ENCODE measurements around the gene PER2.

Gene PER2

DNA sequence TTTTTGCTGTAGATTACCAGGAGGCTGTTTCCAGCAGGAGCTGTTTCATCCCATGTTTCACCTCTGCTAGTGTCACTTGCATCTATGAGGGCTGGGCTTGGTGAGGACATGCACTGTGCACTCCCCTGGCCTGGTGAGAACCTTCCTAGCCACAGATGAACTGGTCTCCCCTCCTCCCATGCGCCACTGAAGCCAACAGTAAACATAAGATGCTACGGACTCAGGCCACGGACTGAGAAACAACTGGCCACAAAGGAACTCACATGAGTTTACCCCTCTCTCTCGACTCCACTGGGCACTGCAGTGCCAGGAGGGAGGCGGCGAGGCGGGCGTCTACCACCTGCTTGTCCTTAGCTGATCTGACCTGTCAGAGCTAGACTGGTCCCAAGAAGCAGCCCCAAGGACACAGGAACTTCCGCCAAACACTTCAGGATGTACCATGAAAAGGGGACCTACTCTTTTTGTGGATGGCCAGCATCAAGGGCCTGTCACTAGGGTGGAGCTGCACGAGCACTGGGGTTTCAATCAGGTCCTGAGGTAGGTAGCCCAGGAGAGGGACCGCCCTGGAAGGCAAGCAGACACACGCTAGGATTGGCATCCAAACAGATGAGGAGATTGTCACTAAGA is 25.8 kb downstream of the PER2 start:
- H3K4me2 ChIP-seq: peak overlapping the region; percentile 57
- H4K20me1 ChIP-seq (ENCODE audit: insufficient read depth): no peaks in the 10 kb centered on the region
- no peak overlapping the region for H3K4me3 ChIP-seq (IDR thresholded peaks at IDR 0.05; ENCODE audit: insufficient read depth, low read depth, low read length)
- H3K27me3 ChIP-seq (ENCODE audit: insufficient read depth, low read depth): no peaks in the 10 kb centered on the region
- no peak overlapping the region for H2AFZ ChIP-seq (ENCODE audit: low read depth)
- peak overlapping the region; percentile 19; the same call in 1 of the 2 replicates for H3K9ac ChIP-seq
- no peaks in the 10 kb centered on the region for H3K36me3 ChIP-seq (ENCODE audit: insufficient read depth)
- H3K79me2 ChIP-seq (ENCODE audit: insufficient read depth, low read depth): no peaks in the 10 kb centered on the region
- H3K27ac ChIP-seq: peak overlapping the region; percentile 68
- H3K4me1 ChIP-seq (ENCODE audit: low read depth, poor library complexity, severe bottlenecking): peaks cover 97% of the 10 kb centered on the region
- TF ChIP-seq, protein P1, sequence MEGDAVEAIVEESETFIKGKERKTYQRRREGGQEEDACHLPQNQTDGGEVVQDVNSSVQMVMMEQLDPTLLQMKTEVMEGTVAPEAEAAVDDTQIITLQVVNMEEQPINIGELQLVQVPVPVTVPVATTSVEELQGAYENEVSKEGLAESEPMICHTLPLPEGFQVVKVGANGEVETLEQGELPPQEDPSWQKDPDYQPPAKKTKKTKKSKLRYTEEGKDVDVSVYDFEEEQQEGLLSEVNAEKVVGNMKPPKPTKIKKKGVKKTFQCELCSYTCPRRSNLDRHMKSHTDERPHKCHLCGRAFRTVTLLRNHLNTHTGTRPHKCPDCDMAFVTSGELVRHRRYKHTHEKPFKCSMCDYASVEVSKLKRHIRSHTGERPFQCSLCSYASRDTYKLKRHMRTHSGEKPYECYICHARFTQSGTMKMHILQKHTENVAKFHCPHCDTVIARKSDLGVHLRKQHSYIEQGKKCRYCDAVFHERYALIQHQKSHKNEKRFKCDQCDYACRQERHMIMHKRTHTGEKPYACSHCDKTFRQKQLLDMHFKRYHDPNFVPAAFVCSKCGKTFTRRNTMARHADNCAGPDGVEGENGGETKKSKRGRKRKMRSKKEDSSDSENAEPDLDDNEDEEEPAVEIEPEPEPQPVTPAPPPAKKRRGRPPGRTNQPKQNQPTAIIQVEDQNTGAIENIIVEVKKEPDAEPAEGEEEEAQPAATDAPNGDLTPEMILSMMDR (conservative IDR thresholded peaks at IDR 0.05; ENCODE audit: low read depth, low read length): no peak

DNA sequence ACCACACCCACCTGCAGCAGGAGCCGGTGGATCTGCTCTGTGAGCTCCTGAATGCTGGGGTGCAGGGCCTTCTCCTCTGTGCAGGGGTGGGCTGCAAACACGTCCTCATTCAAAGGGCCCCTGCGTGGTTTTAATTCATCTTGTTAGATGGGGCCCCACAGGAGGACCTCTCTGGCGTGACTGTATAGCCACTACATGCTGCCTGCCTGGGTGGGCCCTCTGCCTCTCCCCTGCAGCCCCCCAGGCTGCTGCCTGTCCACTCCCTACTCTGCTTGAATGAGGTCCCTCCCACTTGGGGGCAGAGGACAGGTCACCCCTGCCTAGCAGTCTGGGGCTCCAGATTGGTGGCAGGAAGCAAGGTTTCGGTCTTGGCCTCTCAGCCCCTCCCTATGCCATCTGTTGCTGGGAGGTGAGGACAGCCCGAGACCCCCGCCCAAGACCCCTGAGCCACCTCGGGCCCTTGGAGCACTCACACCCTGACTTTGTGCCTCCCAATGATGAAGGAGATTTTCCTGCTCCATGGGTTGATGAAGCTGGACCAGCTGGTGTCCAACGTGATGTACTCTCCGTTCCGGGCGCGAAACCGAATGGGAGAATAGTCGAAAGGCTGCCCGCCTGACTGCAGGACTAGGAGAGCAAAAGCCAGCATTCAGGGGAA is 26.6 kb downstream of the PER2 start:
- H4K20me1 ChIP-seq (ENCODE audit: insufficient read depth): no peaks in the 10 kb centered on the region
- no peak overlapping the region for H3K9ac ChIP-seq
- no peaks in the 10 kb centered on the region for H3K27me3 ChIP-seq (ENCODE audit: insufficient read depth, low read depth)
- no peaks in the 10 kb centered on the region for H3K79me2 ChIP-seq (ENCODE audit: insufficient read depth, low read depth)
- no peaks in the 10 kb centered on the region for H3K36me3 ChIP-seq (ENCODE audit: insufficient read depth)
- no peak overlapping the region for H3K4me3 ChIP-seq (IDR thresholded peaks at IDR 0.05; ENCODE audit: insufficient read depth, low read depth, low read length)
- peak overlapping the region; percentile 68 for H3K27ac ChIP-seq
- peak overlapping the region; percentile 57; the same call in 1 of the 2 replicates for H3K4me2 ChIP-seq
- TF ChIP-seq, protein P1 (conservative IDR thresholded peaks at IDR 0.05; ENCODE audit: low read depth, low read length): no peak
- H2AFZ ChIP-seq (ENCODE audit: low read depth): no peak overlapping the region
- peaks cover 100% of the 10 kb centered on the region for H3K4me1 ChIP-seq (ENCODE audit: low read depth, poor library complexity, severe bottlenecking)

DNA sequence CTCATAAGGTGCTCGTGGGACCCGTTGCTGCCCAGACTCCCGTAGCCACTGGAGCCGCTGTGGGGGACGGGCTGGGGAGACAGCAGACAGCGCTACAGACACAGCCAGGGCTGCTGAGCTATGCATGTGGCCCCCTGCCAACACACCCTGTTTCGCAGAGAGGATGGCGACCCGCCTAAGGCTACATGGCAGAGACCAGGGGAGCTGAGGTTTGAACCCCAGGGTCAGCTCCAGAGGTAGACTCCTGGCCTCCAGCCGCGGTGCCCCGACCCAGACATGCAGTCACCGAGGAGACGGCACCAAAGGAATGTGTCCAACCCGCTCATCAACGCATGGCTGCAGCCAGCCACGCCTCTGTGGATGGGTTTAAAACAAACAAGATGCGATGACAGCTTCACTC is 27.5 kb downstream of the PER2 start:
- peak overlapping the region; percentile 64; the same call in 1 of the 2 replicates for H3K4me2 ChIP-seq
- no peak overlapping the region for H3K4me3 ChIP-seq (IDR thresholded peaks at IDR 0.05; ENCODE audit: insufficient read depth, low read depth, low read length)
- H3K27ac ChIP-seq: peak overlapping the region; percentile 49; the same call in 1 of the 2 replicates
- H2AFZ ChIP-seq (ENCODE audit: low read depth): no peak overlapping the region
- H3K27me3 ChIP-seq (ENCODE audit: insufficient read depth, low read depth): no peaks in the 10 kb centered on the region
- no peaks in the 10 kb centered on the region for H3K36me3 ChIP-seq (ENCODE audit: insufficient read depth)
- H3K9ac ChIP-seq: no peak overlapping the region
- H3K4me1 ChIP-seq (ENCODE audit: low read depth, poor library complexity, severe bottlenecking): peaks cover 97% of the 10 kb centered on the region
- no peaks in the 10 kb centered on the region for H3K79me2 ChIP-seq (ENCODE audit: insufficient read depth, low read depth)
- TF ChIP-seq, protein P1 (conservative IDR thresholded peaks at IDR 0.05; ENCODE audit: low read depth, low read length): no peak
- no peaks in the 10 kb centered on the region for H4K20me1 ChIP-seq (ENCODE audit: insufficient read depth)

DNA sequence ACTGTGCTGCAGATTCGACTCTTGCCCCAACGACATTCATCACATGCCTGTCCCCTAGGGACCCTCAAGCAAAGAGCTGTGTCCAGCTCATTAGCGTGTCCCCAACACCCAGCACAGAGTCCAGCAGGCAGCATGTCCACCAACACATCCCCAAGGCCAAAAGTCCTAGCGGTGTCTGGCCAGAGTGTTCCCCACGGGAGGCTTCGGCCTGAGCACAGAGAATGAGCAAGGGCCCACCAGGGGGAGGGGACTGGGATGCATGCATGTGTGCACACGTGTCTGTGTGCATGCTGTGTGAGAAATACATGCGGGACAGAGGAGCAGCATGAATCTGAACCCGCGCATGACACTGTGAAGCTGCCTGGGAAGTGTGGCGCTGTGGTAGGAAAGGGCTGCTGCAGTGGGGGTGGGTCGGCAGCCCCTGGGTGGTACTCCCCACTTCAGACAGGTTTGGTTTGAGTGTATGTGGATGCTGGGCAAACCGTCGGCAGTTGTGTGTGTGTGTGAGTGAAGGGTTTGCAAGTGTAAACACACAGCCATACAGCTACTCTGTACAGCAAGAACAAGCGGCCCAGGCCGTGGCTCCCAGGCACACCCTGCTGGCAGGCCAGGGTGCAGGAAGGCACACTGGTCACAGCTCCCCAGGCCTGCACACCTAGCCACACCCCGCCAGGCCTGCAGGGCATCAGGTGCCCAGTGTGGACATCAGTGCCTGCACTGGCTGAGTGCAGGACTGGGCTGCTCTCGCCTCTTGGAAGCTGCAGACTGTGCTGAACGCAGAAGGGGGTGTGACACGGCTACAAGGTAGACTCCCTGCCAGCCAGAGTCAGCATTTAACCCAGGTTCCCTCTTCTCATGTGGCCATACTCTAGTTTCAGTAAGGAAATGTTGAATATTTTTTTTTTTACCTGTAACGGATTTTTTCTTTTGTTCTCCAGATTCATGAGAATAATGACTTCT is 29.1 kb downstream of the PER2 start:
- no peak overlapping the region for H3K4me3 ChIP-seq (IDR thresholded peaks at IDR 0.05; ENCODE audit: insufficient read depth, low read depth, low read length)
- peak overlapping the region; percentile 49 for H3K27ac ChIP-seq
- no peak overlapping the region for H2AFZ ChIP-seq (ENCODE audit: low read depth)
- H3K36me3 ChIP-seq (ENCODE audit: insufficient read depth): no peaks in the 10 kb centered on the region
- H3K4me1 ChIP-seq (ENCODE audit: low read depth, poor library complexity, severe bottlenecking): peaks cover 87% of the 10 kb centered on the region
- peak overlapping the region; percentile 64 for H3K4me2 ChIP-seq
- no peaks in the 10 kb centered on the region for H3K27me3 ChIP-seq (ENCODE audit: insufficient read depth, low read depth)
- H3K9ac ChIP-seq: 0 out of 2 replicates have a peak overlapping the region, but pooled peaks have one; percentile 11
- TF ChIP-seq, protein P1 (conservative IDR thresholded peaks at IDR 0.05; ENCODE audit: low read depth, low read length): no peak; the same call in 1 of the 2 replicates
- H3K79me2 ChIP-seq (ENCODE audit: insufficient read depth, low read depth): no peaks in the 10 kb centered on the region
- H4K20me1 ChIP-seq (ENCODE audit: insufficient read depth): no peaks in the 10 kb centered on the region

Data from KMS-11 (cell line).